MM.1S (cell line): ENCODE data around the gene ZSCAN23.
A peak's percentile ranks its signal among the peaks of the same experiment; 100 is the strongest.

ENCODE experiments used
- DNase-seq: peaks from one replicate; pipeline ENCODE4 v3.0.0-alpha.2; 2015
- H2AFZ ChIP-seq: fragments of 300-600 bp; sonication (generic); 2 replicates; pipeline ENCODE4 v1.6.0; 2016; ENCODE audit warnings: antibody characterized with exemption, low read length
- H3F3A ChIP-seq: fragments of 300-600 bp; sonication (generic); 2 replicates; pipeline ENCODE4 v1.6.1; 2016; ENCODE audit warnings: mild to moderate bottlenecking, antibody characterized with exemption, low read length, moderate library complexity, mixed read lengths; ENCODE audit not compliant: insufficient read depth
- H3K27ac ChIP-seq: fragments of 300-600 bp; sonication (generic); 2 replicates; pipeline ENCODE4 v1.5.1; 2016; ENCODE audit warnings: mild to moderate bottlenecking, low read length
- H3K27me3 ChIP-seq: fragments of 300-600 bp; sonication (generic); replicated peaks from 2 replicates; pipeline ENCODE4 v1.6.0; 2016; ENCODE audit warnings: low read length; ENCODE audit not compliant: insufficient read depth
- H3K36me3 ChIP-seq: fragments of 300-600 bp; sonication (generic); replicated peaks from 2 replicates; pipeline ENCODE4 v1.6.1; 2016; ENCODE audit warnings: mild to moderate bottlenecking, low read length, mixed read lengths; ENCODE audit not compliant: insufficient read depth
- H3K4me1 ChIP-seq: fragments of 300-600 bp; sonication (generic); 2 replicates; pipeline ENCODE4 v1.6.1; 2016; ENCODE audit warnings: low read length, mixed read lengths
- H3K4me2 ChIP-seq: fragments of 300-600 bp; sonication (generic); 2 replicates; pipeline ENCODE4 v1.6.0; 2016; ENCODE audit warnings: low read depth, low read length
- H3K4me3 ChIP-seq: fragments of 300-600 bp; sonication (generic); 2 replicates; pipeline ENCODE4 v1.5.1; 2016; ENCODE audit warnings: low read length, mixed read lengths
- H3K79me2 ChIP-seq: fragments of 300-600 bp; sonication (generic); 2 replicates; pipeline ENCODE4 v1.6.1; 2016; ENCODE audit warnings: mixed run types, low read length, mixed read lengths
- H3K9ac ChIP-seq: fragments of 300-600 bp; sonication (generic); 2 replicates; pipeline ENCODE4 v1.6.1; 2016; ENCODE audit warnings: low read length, mixed read lengths
- H3K9me2 ChIP-seq: fragments of 300-600 bp; sonication (generic); replicated peaks from 2 replicates; pipeline ENCODE4 v1.6.1; 2016; ENCODE audit warnings: mild to moderate bottlenecking, low read length, mixed read lengths; ENCODE audit not compliant: insufficient read depth
- H3K9me3 ChIP-seq: fragments of 300-600 bp; sonication (generic); replicated peaks from 2 replicates; pipeline ENCODE4 v1.6.1; 2016; ENCODE audit warnings: mild to moderate bottlenecking, low read length, mixed read lengths; ENCODE audit not compliant: insufficient read depth
- H4K20me1 ChIP-seq: fragments of 300-600 bp; sonication (generic); 2 replicates; pipeline ENCODE4 v1.6.1; 2016; ENCODE audit warnings: mild to moderate bottlenecking, low read length, moderate library complexity, mixed read lengths; ENCODE audit not compliant: insufficient read depth
- CTCF ChIP-seq: fragments of 300-600 bp; sonication (generic); IDR thresholded peaks from 2 replicates; pipeline ENCODE4 v1.5.1; 2016; ENCODE audit warnings: antibody characterized with exemption, low read length, mixed read lengths
- EZH2 ChIP-seq: fragments of 300-600 bp; sonication (generic); optimal IDR thresholded peaks from 2 replicates; pipeline ENCODE3; 2017; ENCODE audit warnings: low read depth, mild to moderate bottlenecking, antibody characterized with exemption, low read length, mixed read lengths
- EZH2phosphoT487 ChIP-seq: fragments of 300-600 bp; sonication (generic); IDR thresholded peaks from 2 replicates; pipeline ENCODE4 v1.6.1; 2018; ENCODE audit warnings: antibody characterized with exemption, low read length

The ZSCAN23 gene

GRCh38 chr6:28489366-28490204, 46.3 kb upstream of the ZSCAN23 start:
- peak; percentile 72 for DNase-seq

GRCh38 chr6:28488916-28489365, 45.6 kb upstream of the ZSCAN23 start:
- TF ChIP-seq EZH2phosphoT487 (no peak), EZH2 (no peak), CTCF (no peak)
- no peaks in the 10 kb centered on the region for H3K9me2 ChIP-seq
- no peaks in the 10 kb centered on the region for H3K36me3 ChIP-seq
- peak; percentile 21 for DNase-seq
- no peaks in the 10 kb centered on the region for H3K79me2 ChIP-seq
- H3K4me1 ChIP-seq, result no peaks in the 10 kb centered on the region
- no peaks in the 10 kb centered on the region for H3K9me3 ChIP-seq
- H4K20me1 ChIP-seq, result no peaks in the 10 kb centered on the region
- peak overlapping the region; percentile 73; the same call in 1 of the 2 replicates for H3K9ac ChIP-seq
- H3K4me2 ChIP-seq, result peak overlapping the region; percentile 89; the same call in 1 of the 2 replicates
- peak overlapping the region; percentile 50 for H3K4me3 ChIP-seq
- H3K27ac ChIP-seq, result peak overlapping the region; percentile 62; the same call in 1 of the 2 replicates
- H3K27me3 ChIP-seq, result no peaks in the 10 kb centered on the region
- peak overlapping the region; percentile 82; the same call in 1 of the 2 replicates for H2AFZ ChIP-seq
- peaks cover 10% of the 10 kb centered on the region; the same call in 1 of the 2 replicates for H3F3A ChIP-seq

More at GRCh38 chr6:28489366-28490204, 46.3 kb upstream of the ZSCAN23 start:
- H3K9me2 ChIP-seq, result no peaks in the 10 kb centered on the region
- H3K9me3 ChIP-seq, result no peaks in the 10 kb centered on the region
- no peak for TF ChIP-seq CTCF
- TF ChIP-seq EZH2, result no peak
- no peak for TF ChIP-seq EZH2phosphoT487
- H3K4me3 ChIP-seq, result peak overlapping the region; percentile 50
- H3F3A ChIP-seq, result peaks cover 10% of the 10 kb centered on the region; the same call in 1 of the 2 replicates
- no peaks in the 10 kb centered on the region for H3K27me3 ChIP-seq
- H2AFZ ChIP-seq, result peak overlapping the region; percentile 82
- H3K4me2 ChIP-seq, result peak overlapping the region; percentile 89
- no peaks in the 10 kb centered on the region for H3K36me3 ChIP-seq
- H3K4me1 ChIP-seq, result no peaks in the 10 kb centered on the region
- H3K27ac ChIP-seq, result peak overlapping the region; percentile 62; the same call in 1 of the 2 replicates
- H4K20me1 ChIP-seq, result no peaks in the 10 kb centered on the region
- H3K9ac ChIP-seq, result peak overlapping the region; percentile 73
- no peaks in the 10 kb centered on the region for H3K79me2 ChIP-seq

- no peak for DNase-seq
- H3K79me2 ChIP-seq, result no peaks in the 10 kb centered on the region
- H3K27me3 ChIP-seq, result no peaks in the 10 kb centered on the region
- H3K9ac ChIP-seq, result no peak overlapping the region
- H3K9me2 ChIP-seq, result no peaks in the 10 kb centered on the region
- H3K27ac ChIP-seq, result no peak overlapping the region
- no peak overlapping the region for H2AFZ ChIP-seq
- no peak for TF ChIP-seq EZH2phosphoT487
- TF ChIP-seq EZH2, result no peak
- TF ChIP-seq CTCF, result no peak
- H3K4me1 ChIP-seq, result no peaks in the 10 kb centered on the region
- no peak overlapping the region for H3K4me3 ChIP-seq
- peaks cover 10% of the 10 kb centered on the region; the same call in 1 of the 2 replicates for H3F3A ChIP-seq
- no peaks in the 10 kb centered on the region for H3K9me3 ChIP-seq
- no peaks in the 10 kb centered on the region for H3K36me3 ChIP-seq
- H4K20me1 ChIP-seq, result no peaks in the 10 kb centered on the region
- H3K4me2 ChIP-seq, result no peak overlapping the region
Observed at GRCh38 chr6:28486988-28487742, 43.9 kb upstream of the ZSCAN23 start.
